Fibroblast of the aortic adventitia (primary cell): ENCODE measurements around the gene TSHZ3. TPM values are rescaled to one million over a fixed set of nuclear protein-coding genes. Genes with fewer than 3 reads are reported as not detected.
A peak's percentile ranks its signal among the peaks of the same experiment; 100 is the strongest.

ENCODE experiments used
- DNase-seq: peaks from one replicate; pipeline ENCODE4 v3.0.0-alpha.2; 2010; ENCODE audit warnings: low read depth
- H3K4me3 ChIP-seq: 2 replicates; pipeline ENCODE4 v1.5.1; 2011; ENCODE audit warnings: low read depth, mild to moderate bottlenecking, control low read depth, low read length, moderate library complexity
- CTCF ChIP-seq: IDR thresholded peaks from 2 replicates; pipeline ENCODE4 v1.5.1; 2011; ENCODE audit warnings: mild to moderate bottlenecking, low read length, control low read depth, inconsistent platforms; ENCODE audit not compliant: insufficient read depth
- total RNA-seq: library from RNA; depleted of rRNA; stranded (reverse); fragments of >200 nt; gene quantifications from 2 replicates; pipeline ENCODE4 v1.2.3, GENCODE V29; 2012; ENCODE audit warnings: low replicate concordance

The TSHZ3 gene
- total RNA-seq, 1 donor, result 14.0 TPM

GRCh38 chr19:31354799-31355664 is 5.8 kb upstream of the TSHZ3 start:
- TF ChIP-seq CTCF, result no peak
- H3K4me3 ChIP-seq, result no peak overlapping the region
- DNase-seq, result no peak

- H3K4me3 ChIP-seq, result no peak overlapping the region
- no peak for TF ChIP-seq CTCF
- DNase-seq, result no peak
Measured at GRCh38 chr19:31354316-31354715, 5.1 kb upstream of the TSHZ3 start.

- no peak for TF ChIP-seq CTCF
Measured at GRCh38 chr19:31353833-31354232, 4.6 kb upstream of the TSHZ3 start.

GRCh38 chr19:31352782-31353651 is 3.8 kb upstream of the TSHZ3 start:
- peak; percentile 45 for DNase-seq
- no peak overlapping the region for H3K4me3 ChIP-seq
- TF ChIP-seq CTCF, result no peak

More at GRCh38 chr19:31353833-31354232, 4.6 kb upstream of the TSHZ3 start:
- H3K4me3 ChIP-seq, result no peak overlapping the region
- no peak for DNase-seq

GRCh38 chr19:31352296-31352781 is 3.1 kb upstream of the TSHZ3 start:
- no peak overlapping the region for H3K4me3 ChIP-seq
- no peak for TF ChIP-seq CTCF
- no peak for DNase-seq

GRCh38 chr19:31351855-31352195 is 2.6 kb upstream of the TSHZ3 start:
- DNase-seq, result no peak
- TF ChIP-seq CTCF, result no peak

More at GRCh38 chr19:31351855-31352195, 2.6 kb upstream of the TSHZ3 start:
- H3K4me3 ChIP-seq, result peak overlapping the region; percentile 85
